ENCODE measurements around the gene MVB12A.

GRCh38 chr19:17376935-17377600 is 42.8 kb upstream of the MVB12A start, which contains the start of gene PLVAP:
- TF ChIP-seq CTCF (IDR thresholded peaks at IDR 0.05) = no peak
- TF ChIP-seq POLR2A (IDR thresholded peaks at IDR 0.05) = no peak
- no peak for TF ChIP-seq POLR2AphosphoS5 (IDR thresholded peaks at IDR 0.05)
